Non-pigmented ciliary epithelial cell (primary cell): ENCODE measurements around the gene TMEM45A.
"Not testable (repeated sequence)": the region's sequence is repeated elsewhere in the genome, so short reads cannot be mapped to it uniquely, and the experiment has no call there.

Experiments
- DNase-seq: peaks from one replicate; pipeline ENCODE4 v3.0.0-alpha.2; 2010; ENCODE audit warnings: low read depth

TMEM45A gene

GRCh38 chr3:100483529-100483928, 8.9 kb upstream of the TMEM45A start:
- DNase-seq: no peak

DNA sequence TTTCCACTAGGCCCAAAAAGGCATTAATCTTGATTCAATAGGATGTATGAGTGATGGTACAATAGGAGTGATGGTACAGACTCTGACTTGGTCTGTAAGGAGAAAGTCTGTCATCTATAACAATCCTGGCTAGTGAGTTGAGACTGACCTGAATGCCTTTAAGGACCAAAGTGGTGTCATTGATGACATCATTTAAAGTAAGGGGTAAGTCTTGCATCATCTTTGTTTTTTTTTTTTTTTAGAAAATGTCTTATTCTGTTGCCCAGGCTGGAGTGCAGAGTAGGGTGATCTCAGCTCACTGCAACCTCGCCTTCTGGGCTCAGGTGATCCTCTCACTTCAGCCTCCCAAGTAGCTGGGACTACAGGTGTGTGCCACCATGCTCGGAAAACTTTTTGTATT, 5.6 kb upstream of the TMEM45A start:
- no peak for DNase-seq

DNA sequence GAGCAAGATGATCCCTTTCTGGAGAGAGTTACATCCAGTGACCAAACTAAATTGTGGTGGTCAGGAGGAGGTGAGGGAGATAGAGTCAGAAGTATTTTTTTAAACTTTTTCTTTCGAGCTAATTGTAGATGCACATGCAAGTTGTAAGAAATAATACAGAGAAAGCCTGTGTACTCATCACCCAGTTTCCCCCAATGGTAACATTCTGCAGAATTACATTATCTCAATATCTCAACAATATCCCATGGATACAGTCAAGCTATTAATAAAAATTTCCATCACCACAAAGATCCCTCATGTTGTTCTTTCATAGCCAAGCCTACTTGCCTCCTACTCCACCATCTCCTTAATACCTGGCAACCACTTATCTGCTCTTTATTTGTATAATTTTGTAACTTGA, 3.3 kb upstream of the TMEM45A start:
- no peak for DNase-seq

GRCh38 chr3:100496711-100497261, 4.4 kb downstream of the TMEM45A start:
- DNase-seq: peak; percentile 58

DNA sequence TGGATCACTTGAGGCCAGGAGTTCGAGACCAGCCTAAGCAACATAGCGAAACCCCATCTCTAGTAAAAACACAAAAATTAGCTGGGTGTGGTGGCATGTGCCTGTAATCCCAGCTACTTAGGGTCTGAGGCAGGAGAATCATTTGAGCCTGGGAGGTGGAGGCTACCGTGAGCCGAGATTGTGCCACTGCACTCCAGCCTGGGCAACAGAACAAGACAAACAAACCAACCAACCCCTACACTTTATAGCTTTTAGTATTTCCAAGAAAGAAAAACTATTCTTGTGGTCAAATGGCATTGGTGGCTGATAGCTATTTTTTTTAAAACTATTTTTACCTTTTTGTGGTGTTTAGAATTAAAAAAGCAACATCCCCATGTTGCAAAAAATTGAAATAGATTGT, 7.2 kb downstream of the TMEM45A start:
- DNase-seq: no peak

GRCh38 chr3:100500320-100500880, 8.0 kb downstream of the TMEM45A start:
- DNase-seq: no peak

- DNase-seq: no peak
Observed at GRCh38 chr3:100503448-100503847, 11.0 kb downstream of the TMEM45A start.

DNA sequence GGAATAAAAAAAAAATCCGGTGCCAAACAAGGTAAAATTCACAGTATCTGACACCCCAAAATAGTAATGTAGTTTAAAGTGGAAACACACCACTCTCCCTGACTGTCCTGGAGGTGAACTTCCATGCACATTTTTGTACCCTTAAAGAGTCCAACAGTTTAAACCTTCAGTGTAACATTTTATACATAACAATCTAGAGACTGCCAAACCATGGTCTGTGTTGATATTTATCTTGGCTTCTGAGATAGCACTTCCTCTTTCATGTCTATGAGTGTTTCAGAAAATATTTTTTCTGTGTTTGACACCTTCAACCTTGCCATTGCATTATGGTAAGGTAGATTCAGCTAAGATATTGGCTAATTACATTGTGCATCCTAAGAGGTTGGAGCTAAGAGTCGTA, 13.9 kb downstream of the TMEM45A start:
- DNase-seq: no peak

- not testable (repeated sequence) for DNase-seq
Observed at GRCh38 chr3:100509818-100510217, 17.4 kb downstream of the TMEM45A start.

GRCh38 chr3:100516232-100516631, 23.8 kb downstream of the TMEM45A start:
- no peak for DNase-seq

DNA sequence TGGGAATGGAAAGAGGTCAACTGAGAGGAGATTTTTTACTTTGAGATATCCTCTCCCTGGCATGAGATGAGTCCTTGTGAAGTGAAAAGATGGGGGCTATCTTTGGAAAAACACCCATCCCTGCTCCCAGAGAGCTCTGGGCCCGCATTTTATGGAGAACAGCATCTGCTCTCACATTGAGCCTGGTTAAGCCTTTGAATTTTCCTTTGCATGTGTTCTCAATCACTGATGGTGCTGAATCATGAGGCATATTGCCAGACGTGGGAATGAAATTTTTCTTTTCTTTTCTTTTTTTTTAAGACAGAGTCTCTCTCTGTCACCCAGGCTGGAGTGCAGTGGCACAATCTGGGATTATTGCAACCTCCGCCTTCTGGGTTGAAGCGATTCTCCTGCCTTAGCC, 24.4 kb downstream of the TMEM45A start:
- no peak for DNase-seq

- DNase-seq: no peak
Observed at GRCh38 chr3:100517276-100517675, 24.9 kb downstream of the TMEM45A start.

DNA sequence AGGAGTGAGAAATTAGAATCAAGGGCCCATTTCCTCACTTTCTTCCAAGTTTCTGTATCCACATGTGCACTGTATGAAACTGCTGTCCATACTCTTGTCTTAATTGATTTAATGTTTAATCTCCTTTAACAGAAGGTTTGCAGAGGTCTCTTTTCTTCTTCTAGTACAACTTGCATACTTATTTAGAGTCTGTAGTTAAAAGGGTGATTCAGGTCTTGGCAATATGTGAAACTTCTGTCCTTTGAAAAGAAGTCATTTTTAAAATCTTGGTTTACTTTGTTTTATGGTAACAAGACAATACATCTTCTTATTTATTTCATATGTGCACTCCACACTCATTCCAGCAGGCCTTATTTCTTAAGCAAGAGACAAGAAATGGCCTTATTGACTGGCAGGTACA, 25.8 kb downstream of the TMEM45A start:
- no peak for DNase-seq

GRCh38 chr3:100518983-100519382, 26.6 kb downstream of the TMEM45A start:
- no peak for DNase-seq

DNA sequence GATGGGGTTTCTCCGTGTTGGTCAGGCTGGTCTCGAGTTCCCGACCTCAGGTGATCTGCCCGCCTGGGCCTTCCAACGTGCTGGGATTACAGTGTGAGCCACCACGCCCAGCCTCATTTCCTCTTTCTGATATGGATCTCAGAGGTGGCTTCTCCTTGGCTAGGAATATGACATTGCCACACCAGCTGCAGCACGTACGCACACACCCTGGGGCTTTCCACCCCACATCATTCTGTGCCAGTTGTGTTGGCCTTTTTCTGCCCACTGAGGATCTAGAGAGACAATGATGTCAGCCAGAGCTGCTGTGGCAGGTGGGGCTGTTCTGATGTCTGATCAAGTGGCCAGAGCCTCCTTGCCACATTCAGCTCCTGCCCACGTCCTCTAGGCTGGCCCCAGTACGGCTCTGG, 29.0 kb downstream of the TMEM45A start:
- DNase-seq: no peak

DNA sequence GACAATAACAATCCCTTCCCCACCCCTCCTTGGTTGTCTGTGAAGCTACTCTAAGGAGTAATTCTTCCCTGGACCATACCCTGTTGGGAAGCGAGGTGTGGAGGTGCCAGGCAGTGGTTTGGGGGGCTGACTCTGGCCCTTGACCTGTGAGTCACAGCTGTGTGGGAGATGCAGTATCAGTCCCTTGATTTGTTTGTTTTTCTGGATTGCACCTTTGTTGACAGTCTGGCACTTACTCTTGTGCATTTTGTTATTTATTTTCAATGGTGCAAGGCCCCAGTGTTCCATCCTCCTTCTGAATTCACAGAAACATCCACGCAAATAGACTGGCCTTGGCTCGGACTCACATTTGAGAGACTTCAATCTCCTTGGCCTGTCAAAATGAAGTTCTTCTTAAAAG, 29.7 kb downstream of the TMEM45A start:
- no peak for DNase-seq

GRCh38 chr3:100523050-100523760, 30.8 kb downstream of the TMEM45A start:
- DNase-seq: no peak

DNA sequence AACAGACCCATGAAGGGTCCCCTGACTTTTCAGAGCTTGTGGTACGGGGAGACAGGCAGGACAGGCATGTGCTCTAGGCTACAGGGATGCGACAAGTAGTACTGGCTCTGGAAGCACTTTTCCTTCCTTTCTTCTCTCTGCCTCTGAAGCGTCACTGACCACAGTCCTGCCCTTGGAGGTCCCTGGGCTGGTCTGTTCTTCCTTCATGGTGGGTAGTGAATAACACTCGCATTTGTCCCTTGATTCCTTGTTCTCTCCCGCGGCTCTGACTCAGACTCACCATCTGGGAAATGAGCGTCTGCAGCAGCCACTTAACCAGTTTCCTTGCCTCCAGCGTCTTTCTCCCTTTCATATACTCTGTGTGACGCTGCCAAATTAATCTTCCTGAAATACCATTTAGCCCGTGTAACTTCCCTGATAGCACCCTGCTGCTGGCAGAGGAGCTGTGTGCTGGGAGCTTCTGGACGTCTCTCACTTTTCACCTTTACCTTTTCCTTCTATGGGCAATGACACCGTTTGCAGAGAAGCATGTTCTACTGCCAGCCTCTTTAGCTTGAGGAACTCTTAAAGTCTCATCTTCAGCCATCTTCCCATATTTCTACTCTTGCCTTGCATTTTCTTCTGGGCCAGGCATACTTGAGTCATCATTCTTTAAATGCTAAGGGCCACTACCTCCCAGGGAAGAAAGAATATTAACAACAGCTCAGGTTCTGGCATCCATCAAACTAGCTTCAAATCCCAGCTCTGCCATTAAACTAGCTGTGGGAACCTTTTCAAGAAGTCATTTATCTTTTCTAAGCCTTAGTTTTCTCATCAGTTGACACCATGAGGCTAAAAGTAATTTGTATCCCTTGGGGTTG, 33.6 kb downstream of the TMEM45A start:
- peak; percentile 51 for DNase-seq

GRCh38 chr3:100526613-100527346, 34.4 kb downstream of the TMEM45A start:
- DNase-seq: no peak

- DNase-seq: no peak
Observed at GRCh38 chr3:100527347-100527735, 34.9 kb downstream of the TMEM45A start.

DNA sequence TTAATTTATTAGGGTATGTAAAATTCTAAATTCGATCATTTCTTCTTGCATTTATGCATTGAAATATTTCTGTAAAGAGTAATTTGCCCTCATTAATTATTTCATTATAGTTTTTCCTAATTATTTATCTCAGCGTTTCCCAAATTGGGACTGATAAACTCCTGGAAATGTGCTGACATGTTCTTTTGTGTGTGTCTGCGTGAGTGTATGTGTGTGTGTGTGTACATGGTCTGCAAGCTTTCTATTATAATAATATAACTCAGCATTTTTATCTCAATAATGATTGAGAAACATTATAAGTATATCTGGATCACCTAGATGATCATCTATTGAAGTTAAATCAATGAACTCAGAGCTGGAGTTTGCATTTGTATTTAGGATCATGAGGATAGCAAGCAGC, 38.7 kb downstream of the TMEM45A start:
- no peak for DNase-seq

- no peak for DNase-seq
Observed at GRCh38 chr3:100532411-100532810, 40.0 kb downstream of the TMEM45A start.
